ENCODE data around the gene PDE1A. TPM values are rescaled to one million over a fixed set of nuclear protein-coding genes. Genes with fewer than 3 reads are reported as not detected.

Gene PDE1A
- total RNA-seq, 1 donor from 2014 or later, result 1.1 TPM

DNA sequence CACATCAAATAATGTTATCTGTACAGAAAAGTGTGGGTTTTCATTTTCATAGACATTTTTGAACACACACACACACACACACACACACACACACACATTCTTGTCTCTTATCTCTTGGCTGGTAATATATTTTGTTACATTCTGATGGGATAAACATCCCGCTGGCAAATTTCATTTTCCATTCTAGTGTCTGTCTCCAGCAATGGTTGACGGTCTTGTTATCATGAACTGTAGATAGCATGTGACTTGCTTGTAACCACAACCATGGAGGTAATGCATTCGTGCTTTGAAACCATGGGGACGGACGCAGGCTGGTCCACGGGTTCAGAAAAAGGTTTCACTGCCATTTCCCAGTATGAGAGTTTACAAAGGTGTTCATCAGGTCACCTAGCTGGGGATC lies 284.8 kb downstream of the PDE1A start:
- H3K9me3 Mint-ChIP-seq (ENCODE audit: low read depth), result peaks cover 3% of the 10 kb centered on the region
- no peaks in the 10 kb centered on the region for H3K27me3 Mint-ChIP-seq (ENCODE audit: low read depth)
- H3K4me3 Mint-ChIP-seq (ENCODE audit: unreplicated experiment), result no peak overlapping the region
- DNase-seq (ENCODE audit: low spot score), result no peak
- no peaks in the 10 kb centered on the region for H3K36me3 Mint-ChIP-seq (ENCODE audit: low read depth)
- no peak overlapping the region for H3K27ac Mint-ChIP-seq (ENCODE audit: unreplicated experiment)
- H3K4me1 Mint-ChIP-seq (ENCODE audit: low read depth), result peaks cover 20% of the 10 kb centered on the region
- TF ChIP-seq, protein P1, sequence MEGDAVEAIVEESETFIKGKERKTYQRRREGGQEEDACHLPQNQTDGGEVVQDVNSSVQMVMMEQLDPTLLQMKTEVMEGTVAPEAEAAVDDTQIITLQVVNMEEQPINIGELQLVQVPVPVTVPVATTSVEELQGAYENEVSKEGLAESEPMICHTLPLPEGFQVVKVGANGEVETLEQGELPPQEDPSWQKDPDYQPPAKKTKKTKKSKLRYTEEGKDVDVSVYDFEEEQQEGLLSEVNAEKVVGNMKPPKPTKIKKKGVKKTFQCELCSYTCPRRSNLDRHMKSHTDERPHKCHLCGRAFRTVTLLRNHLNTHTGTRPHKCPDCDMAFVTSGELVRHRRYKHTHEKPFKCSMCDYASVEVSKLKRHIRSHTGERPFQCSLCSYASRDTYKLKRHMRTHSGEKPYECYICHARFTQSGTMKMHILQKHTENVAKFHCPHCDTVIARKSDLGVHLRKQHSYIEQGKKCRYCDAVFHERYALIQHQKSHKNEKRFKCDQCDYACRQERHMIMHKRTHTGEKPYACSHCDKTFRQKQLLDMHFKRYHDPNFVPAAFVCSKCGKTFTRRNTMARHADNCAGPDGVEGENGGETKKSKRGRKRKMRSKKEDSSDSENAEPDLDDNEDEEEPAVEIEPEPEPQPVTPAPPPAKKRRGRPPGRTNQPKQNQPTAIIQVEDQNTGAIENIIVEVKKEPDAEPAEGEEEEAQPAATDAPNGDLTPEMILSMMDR (IDR thresholded peaks at IDR 0.05), result no peak

DNA sequence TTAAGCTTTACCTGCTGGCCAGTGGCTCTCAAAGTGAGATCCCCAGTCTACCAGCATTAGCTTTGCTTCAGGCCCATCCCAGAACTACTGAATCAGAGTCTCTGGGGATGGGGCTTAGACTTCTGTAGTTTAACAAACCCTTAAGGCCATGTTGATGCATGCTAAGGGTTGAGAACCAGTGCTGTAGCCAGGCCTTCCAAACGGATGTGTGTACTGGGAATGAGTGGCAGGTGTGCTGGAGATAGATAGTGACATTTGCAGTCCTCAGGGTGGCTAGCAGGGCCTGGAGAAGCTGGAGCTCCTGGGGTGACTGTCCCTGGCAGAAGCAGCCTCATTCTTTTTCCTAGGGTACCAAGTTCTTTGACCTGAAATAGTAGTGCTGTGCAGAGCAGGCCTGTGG lies 292.6 kb downstream of the PDE1A start:
- no peaks in the 10 kb centered on the region for H3K9me3 Mint-ChIP-seq (ENCODE audit: low read depth)
- no peaks in the 10 kb centered on the region for H3K36me3 Mint-ChIP-seq (ENCODE audit: low read depth)
- TF ChIP-seq, protein P1 (IDR thresholded peaks at IDR 0.05), result no peak
- no peaks in the 10 kb centered on the region for H3K27me3 Mint-ChIP-seq (ENCODE audit: low read depth)
- DNase-seq (ENCODE audit: low spot score), result no peak
- no peak overlapping the region for H3K4me3 Mint-ChIP-seq (ENCODE audit: unreplicated experiment)
- peaks cover 41% of the 10 kb centered on the region for H3K4me1 Mint-ChIP-seq (ENCODE audit: low read depth)
- H3K27ac Mint-ChIP-seq (ENCODE audit: unreplicated experiment), result peak overlapping the region; percentile 8

DNA sequence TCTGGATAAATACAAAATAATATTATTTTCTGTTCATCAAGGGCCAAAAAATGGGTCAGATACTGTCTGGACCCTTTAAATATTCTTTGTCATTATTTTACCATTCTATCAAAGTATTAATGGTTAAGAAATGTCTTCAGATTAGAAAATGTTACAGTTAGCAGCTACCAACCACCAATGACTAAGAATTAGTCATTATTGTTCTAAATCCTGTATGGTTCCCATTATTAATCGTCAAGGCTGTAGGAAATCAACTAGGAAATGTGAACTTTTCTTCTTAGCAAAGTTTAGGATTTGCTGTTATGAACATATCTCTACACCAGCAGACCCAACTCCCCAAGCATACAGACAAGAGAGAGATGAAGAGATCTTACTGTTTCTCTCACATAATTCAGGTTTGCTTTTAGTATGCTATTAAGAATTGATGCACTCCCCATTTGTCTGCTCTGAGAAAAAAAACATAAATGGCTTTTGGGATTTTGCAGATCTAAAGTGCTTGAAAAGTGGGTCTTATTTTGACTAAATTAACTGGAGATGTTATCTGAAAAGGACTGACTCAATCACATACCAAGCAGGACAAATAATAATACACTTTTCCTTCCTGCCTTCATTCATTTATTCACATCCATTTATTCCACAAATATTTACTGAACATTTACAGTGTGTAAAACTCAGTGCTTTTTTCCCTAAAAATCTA lies 293.5 kb downstream of the PDE1A start:
- TF ChIP-seq, protein P1 (IDR thresholded peaks at IDR 0.05), result no peak
- Mint-ChIP-seq H3K4me1 (ENCODE audit: low read depth) (peaks cover 49% of the 10 kb centered on the region), H3K36me3 (ENCODE audit: low read depth) (no peaks in the 10 kb centered on the region), H3K27me3 (ENCODE audit: low read depth) (no peaks in the 10 kb centered on the region), H3K9me3 (ENCODE audit: low read depth) (no peaks in the 10 kb centered on the region), H3K4me3 (ENCODE audit: unreplicated experiment) (no peak overlapping the region), H3K27ac (ENCODE audit: unreplicated experiment) (peak overlapping the region; percentile 5)
- no peak for DNase-seq (ENCODE audit: low spot score)

DNA sequence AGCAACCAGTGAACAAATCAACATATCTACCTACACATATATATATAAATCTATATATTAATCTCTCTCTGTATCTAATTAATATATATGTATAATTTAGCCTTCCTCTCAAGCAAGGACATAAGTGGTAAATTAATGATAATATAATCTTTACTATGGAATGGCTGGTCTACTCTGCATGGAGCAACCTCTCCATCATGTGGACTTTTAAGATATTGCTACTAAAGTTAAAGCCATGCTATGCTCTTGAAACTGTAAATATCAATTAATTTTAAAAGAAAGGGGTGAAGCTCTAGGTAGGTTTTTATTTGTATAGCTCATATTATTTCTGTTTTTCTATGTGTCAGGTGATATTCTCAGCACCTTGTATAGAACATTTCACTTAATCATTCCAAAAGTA lies 294.2 kb downstream of the PDE1A start:
- Mint-ChIP-seq H3K4me3 (ENCODE audit: unreplicated experiment) (no peak overlapping the region), H3K9me3 (ENCODE audit: low read depth) (no peaks in the 10 kb centered on the region), H3K4me1 (ENCODE audit: low read depth) (peaks cover 54% of the 10 kb centered on the region), H3K27me3 (ENCODE audit: low read depth) (no peaks in the 10 kb centered on the region), H3K36me3 (ENCODE audit: low read depth) (no peaks in the 10 kb centered on the region), H3K27ac (ENCODE audit: unreplicated experiment) (no peak overlapping the region)
- DNase-seq (ENCODE audit: low spot score), result no peak
- TF ChIP-seq, protein P1 (IDR thresholded peaks at IDR 0.05), result peak; percentile 81

DNA sequence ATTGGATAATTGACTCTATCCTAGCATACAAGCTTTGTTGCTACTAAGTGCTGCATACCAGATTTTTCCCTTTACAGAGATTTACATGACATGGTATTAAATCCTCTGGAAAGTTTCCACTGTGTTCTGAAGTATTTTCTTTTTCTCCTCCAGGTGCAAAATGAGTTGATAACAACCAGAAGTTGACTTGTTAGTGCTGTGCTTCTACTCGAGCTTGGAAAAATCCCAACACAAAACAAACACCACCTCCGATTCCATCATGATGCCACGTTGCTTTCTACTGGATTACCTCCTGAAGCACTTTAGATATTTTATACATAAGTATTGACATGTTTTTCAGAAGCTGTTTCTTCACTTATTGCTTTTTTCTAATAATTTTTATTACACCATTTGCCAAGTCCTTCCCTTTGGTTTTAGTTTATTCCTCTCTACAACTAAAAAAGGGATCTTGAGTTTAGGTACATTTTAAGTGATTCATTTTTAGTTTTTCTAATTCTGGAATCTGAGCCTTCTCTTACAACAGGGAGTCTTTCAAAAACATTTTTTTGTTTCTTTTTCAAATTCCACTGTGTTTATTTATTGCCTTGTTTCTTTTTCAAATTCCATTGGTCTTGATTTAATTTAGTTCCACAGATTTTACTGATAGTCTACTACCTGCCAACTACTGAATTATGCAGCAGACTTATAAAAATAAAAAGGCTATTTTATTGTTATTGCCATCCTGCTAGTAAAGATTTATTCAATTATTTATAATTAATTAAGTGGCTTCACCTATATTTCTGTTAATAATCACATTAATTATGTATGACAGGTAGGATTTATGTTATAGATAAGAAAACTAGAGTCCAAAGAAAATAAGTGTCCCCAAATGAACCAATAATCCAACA lies 297.8 kb downstream of the PDE1A start:
- peak overlapping the region; percentile 66 for H3K27ac Mint-ChIP-seq (ENCODE audit: unreplicated experiment)
- H3K36me3 Mint-ChIP-seq (ENCODE audit: low read depth), result no peaks in the 10 kb centered on the region
- H3K4me3 Mint-ChIP-seq (ENCODE audit: unreplicated experiment), result peak overlapping the region; percentile 33
- no peaks in the 10 kb centered on the region for H3K27me3 Mint-ChIP-seq (ENCODE audit: low read depth)
- TF ChIP-seq, protein P1 (IDR thresholded peaks at IDR 0.05), result no peak
- H3K9me3 Mint-ChIP-seq (ENCODE audit: low read depth), result peaks cover 5% of the 10 kb centered on the region
- H3K4me1 Mint-ChIP-seq (ENCODE audit: low read depth), result peaks cover 47% of the 10 kb centered on the region
- DNase-seq (ENCODE audit: low spot score), result no peak

All from chondrocyte (in vitro differentiated cells).